Left renal pelvis (tissue), 4 donors: ENCODE results near the gene CRYBB1. TPM values are rescaled to one million over a fixed set of nuclear protein-coding genes. Genes with fewer than 3 reads are reported as not detected.
A peak's percentile ranks its signal among the peaks of the same experiment; 100 is the strongest.

Source experiments
- DNase-seq, 4 donors: peaks; one replicate each; pipeline ENCODE4 v3.0.0-alpha.2; 2013; ENCODE audit warnings: low read depth in 4 of 4, low spot score in 3 of 4
- polyA plus RNA-seq, 4 donors: library from polyadenylated mRNA; unstranded; fragments of 120-200 nt; gene quantifications; one replicate each; pipeline ENCODE4 v1.2.1, GENCODE V29; 2013; ENCODE audit not compliant: insufficient read length in 4 of 4

CRYBB1 gene
- polyA plus RNA-seq, 4 donors: 0.53 to 2.1 (median 1.3) TPM

GRCh38 chr22:26581633-26582168, 36.1 kb downstream of the CRYBB1 start:
- DNase-seq: no peak

DNA sequence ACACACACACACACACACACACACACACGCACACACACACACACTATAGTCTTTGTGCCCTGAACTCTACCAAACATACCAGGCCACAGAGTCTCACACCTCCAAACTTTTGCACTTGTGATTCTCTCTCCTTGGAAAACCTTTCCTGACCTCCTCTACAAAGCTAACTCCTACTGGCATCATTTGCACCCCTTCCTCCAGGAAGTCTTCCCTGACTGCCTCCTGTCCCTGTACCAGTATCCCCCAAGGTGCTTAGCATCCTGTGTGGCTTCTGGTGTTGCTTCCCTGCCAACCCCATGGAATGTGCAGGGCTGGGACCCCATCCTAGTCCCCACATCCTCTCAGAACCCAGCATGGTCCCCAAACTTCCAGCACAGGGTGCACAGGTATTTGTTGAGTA, 36.8 kb downstream of the CRYBB1 start:
- no peak for DNase-seq

GRCh38 chr22:26580240-26580962, 37.4 kb downstream of the CRYBB1 start:
- DNase-seq: no peak

- DNase-seq: no peak
These were observed 38.4 kb downstream of the CRYBB1 start for GRCh38 chr22:26579331-26579886.

- DNase-seq: no peak
These were observed 40.7 kb downstream of the CRYBB1 start for GRCh38 chr22:26577081-26577480.

GRCh38 chr22:26576026-26576680, 41.7 kb downstream of the CRYBB1 start:
- DNase-seq: no peak

GRCh38 chr22:26574001-26574723, 43.7 kb downstream of the CRYBB1 start:
- no peak for DNase-seq

GRCh38 chr22:26573026-26573662, 44.7 kb downstream of the CRYBB1 start:
- DNase-seq: peak; percentile 49 to 80 (median 70)

DNA sequence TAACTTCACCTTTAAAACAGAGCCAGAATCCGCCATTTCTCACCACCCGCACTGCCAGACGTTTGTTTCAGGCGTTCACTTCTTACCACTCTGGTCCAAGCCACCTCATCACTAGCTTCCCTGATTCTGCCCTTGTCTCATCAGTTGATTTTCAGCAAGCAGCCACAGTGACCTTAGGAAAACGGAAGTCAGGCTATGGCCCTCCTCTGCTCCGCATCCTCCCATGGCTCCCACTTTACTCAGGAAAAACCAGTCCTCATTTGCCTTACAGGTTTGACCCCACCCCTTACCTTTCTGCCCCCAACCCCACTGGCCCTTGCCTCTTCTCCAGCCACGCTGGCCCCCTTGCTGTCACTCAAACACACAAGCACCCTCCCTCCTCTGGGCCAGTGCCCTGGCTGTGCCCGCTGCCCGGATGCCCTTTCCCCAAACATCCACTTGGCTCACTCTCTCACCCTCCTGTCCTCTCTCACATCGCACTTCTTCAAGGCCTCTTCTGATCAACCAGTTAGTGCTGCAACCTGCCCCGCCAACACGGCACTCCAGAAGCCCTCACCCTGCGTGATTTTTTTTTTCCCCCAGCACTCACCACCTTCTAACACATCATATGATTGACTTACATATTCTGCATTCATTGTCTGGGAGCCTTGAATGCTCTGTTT, 46.8 kb downstream of the CRYBB1 start:
- no peak for DNase-seq

GRCh38 chr22:26570115-26570514, 47.7 kb downstream of the CRYBB1 start:
- no peak for DNase-seq

DNA sequence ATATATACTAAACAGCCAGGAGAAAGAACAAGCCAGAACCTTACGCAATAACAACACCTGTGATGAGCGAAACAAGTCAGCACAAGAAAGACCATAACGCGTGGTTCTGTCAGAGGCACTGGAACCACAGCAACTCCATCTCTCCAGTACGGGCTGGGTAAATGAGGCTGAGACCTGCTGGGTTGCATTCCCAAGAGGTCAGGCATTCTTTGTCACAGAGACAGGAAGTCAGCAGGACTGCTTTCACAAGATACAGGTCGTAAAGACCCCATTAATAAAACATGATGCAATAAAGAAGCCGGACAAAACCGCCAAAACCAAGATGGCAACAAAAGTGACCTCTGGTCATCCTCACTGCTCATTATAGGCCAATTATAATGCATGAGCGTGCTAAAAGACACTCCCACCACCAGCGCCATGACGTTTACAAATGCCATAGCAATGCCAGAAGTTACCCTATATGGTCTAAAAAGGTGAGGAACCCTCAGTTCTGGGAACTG, 49.6 kb downstream of the CRYBB1 start:
- DNase-seq: peak in 1 of 4 donors; percentile 48

GRCh38 chr22:26567610-26568009, 50.2 kb downstream of the CRYBB1 start:
- DNase-seq: no peak

DNA sequence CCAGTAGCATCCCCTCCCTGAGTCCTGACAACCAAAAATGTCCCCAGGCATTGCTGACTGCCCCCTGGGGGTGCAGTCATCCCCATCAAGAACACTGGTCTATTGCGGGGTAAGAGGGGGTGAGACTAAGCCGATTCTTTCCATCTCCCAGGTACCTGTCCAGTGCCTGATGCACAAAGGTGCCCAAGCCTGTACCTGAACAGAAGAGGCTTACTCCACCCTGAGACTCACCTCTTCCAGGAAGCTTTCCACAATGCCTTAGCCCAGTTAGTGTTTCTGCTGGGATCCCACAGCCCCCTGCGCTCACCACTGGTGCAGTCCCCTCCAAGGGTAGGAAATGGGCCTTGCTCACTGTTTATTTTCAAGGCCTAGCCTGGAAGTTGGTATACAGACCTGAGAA, 50.8 kb downstream of the CRYBB1 start:
- DNase-seq: no peak

- DNase-seq: no peak
These were observed 51.9 kb downstream of the CRYBB1 start for GRCh38 chr22:26565889-26566288.

DNA sequence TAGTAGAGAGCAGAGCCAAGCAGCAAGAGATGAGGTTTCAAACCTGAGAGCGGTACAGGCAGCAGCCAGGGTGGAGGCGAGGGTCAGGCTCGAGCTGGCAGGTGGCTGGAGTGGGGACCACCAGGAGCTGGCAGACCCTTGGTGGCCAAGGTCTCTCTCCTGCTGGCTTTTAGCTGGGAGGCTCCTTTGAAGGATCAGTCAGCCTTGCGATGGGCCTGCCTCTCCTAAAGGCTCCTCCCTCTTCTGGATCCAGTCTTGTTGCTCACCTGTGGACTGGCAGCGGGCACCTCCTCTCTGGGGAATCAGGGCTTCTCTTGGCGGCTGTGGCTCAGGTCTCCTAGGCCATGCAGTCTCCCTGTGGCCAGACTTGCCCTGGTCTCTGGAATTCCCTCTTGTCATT, 52.6 kb downstream of the CRYBB1 start:
- no peak for DNase-seq

- no peak for DNase-seq
These were observed 53.2 kb downstream of the CRYBB1 start for GRCh38 chr22:26564672-26565071.

- DNase-seq: no peak
These were observed 53.6 kb downstream of the CRYBB1 start for GRCh38 chr22:26564181-26564580.

DNA sequence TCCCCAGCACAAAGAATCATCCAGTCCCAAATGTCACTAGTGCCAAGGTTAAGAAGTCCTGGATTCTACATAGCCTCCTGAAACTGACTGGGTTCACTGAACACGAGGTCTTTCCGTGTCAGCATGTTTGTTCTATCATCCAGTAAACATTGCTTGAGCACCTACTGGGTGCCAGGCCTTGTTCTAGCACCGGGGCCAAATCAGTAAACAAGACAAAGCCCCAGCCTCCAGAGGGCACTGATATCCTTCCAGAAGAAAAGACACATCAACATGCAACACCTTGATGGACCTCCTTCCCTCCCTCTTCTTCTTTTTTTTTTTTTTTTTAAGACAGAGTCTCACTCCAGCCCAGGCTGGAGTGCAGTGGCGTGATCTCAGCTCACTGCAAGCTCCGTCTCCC, 54.8 kb downstream of the CRYBB1 start:
- DNase-seq: no peak

- no peak for DNase-seq
These were observed 55.9 kb downstream of the CRYBB1 start for GRCh38 chr22:26561756-26562417.
